Thyroid gland (tissue), 4 donors: ENCODE measurements around the gene SMCO2.
"Not testable (repeated sequence)": the region's sequence is repeated elsewhere in the genome, so short reads cannot be mapped to it uniquely, and the experiment has no call there.

Source experiments
- POLR2A ChIP-seq, 2 donors: fragments of 450-650 bp; IDR thresholded peaks; one replicate each; pipeline ENCODE4 v1.6.1; 2017; ENCODE audit warnings: antibody characterized with exemption in 2 of 2, mild to moderate bottlenecking in 2 of 2, moderate library complexity in 1 of 2
- TF ChIP-seq, protein P1 (sequence below), 6 experiments: fragments of 200-600 bp in 3 of 6; fragments of 450-650 bp in 3 of 6; sonication (generic) in 3 of 6; IDR thresholded peaks; one replicate each; pipeline ENCODE4 v1.5.1; 2016 to 2019; ENCODE audit warnings: antibody characterized with exemption in 6 of 6, mild to moderate bottlenecking in 2 of 6, inconsistent platforms in 1 of 6, moderate library complexity in 1 of 6

DNA sequence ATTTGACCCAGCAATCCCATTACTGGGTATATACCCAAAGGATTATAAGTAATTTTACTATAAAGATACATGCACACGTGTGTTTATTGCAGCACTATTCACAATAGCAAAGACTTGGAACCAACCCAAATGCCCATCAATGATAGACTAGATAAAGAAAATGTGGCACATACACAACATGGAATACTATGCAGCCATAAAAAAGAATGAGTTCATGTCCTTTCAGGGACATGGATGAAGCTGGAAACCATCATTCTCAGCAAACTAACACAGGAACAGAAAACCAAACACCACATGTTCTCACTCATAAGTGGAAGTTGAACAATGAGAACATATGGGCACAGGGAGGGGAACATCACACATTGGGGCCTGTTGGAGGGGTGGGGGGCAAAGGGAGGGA lies 98.3 kb downstream of the SMCO2 start:
- not testable (repeated sequence) for TF ChIP-seq POLR2A (IDR thresholded peaks at IDR 0.05)
- TF ChIP-seq, protein P1, sequence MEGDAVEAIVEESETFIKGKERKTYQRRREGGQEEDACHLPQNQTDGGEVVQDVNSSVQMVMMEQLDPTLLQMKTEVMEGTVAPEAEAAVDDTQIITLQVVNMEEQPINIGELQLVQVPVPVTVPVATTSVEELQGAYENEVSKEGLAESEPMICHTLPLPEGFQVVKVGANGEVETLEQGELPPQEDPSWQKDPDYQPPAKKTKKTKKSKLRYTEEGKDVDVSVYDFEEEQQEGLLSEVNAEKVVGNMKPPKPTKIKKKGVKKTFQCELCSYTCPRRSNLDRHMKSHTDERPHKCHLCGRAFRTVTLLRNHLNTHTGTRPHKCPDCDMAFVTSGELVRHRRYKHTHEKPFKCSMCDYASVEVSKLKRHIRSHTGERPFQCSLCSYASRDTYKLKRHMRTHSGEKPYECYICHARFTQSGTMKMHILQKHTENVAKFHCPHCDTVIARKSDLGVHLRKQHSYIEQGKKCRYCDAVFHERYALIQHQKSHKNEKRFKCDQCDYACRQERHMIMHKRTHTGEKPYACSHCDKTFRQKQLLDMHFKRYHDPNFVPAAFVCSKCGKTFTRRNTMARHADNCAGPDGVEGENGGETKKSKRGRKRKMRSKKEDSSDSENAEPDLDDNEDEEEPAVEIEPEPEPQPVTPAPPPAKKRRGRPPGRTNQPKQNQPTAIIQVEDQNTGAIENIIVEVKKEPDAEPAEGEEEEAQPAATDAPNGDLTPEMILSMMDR (IDR thresholded peaks at IDR 0.05), result not testable (repeated sequence)
